IMR-90 (cell line): ENCODE data around the gene RNF14.

Source experiments
- CEBPB ChIP-seq: IDR thresholded peaks from 2 replicates; pipeline ENCODE4 v1.6.1; 2012; ENCODE audit warnings: low read depth, low read length, improper control_type of control experiment
- CTCF ChIP-seq: conservative IDR thresholded peaks from 2 replicates; pipeline ENCODE4 v1.5.1; 2012; ENCODE audit warnings: mild to moderate bottlenecking, low read depth, low read length, improper control_type of control experiment
- POLR2A ChIP-seq: IDR thresholded peaks from 2 replicates; pipeline ENCODE4 v1.6.1; 2012; ENCODE audit warnings: mild to moderate bottlenecking, low read depth, low read length
- RAD21 ChIP-seq: IDR thresholded peaks from 2 replicates; pipeline ENCODE4 v1.6.1; 2012; ENCODE audit warnings: low read length, improper control_type of control experiment

DNA sequence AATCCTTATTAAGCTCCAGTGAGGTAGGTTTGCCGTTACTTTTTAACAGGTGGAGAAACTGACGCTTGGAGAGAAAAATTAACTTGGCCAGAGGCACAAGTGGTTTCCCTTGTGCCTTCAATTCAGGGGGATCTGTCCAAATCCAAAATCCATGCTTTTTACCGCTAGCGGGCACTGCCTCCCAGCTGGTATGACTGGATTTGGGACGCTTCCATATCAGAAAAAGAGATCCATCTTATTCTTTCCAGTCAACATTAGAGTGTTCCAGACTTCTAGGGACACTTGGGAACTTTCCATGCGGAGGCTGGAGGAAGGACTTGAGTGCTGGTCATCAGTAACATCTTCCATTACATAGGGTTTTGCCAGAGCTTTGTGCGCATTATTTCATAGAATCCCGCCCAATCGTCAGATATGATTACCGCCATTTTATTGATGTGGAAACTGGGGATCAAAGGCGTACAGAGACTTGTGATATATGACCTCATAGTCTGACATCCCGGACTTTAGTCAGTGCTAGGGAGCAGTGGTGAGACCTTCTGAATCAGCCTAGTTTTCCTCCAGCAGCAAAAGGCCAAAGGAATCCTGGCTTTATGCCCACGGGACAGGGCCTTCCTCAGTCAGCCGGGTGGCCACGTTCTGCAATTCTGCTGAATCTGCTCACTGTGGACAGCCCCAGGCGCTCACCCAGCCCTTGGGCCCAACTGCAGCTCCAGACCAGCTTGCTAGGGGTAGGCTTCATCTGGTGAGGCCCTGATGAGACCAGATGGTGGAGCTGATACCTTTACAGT lies 45.0 kb downstream of the RNF14 start:
- TF ChIP-seq RAD21 (no peak), POLR2A (no peak), CTCF (no peak), CEBPB (no peak)
